ENCODE results near the gene NACC2. TPM values are rescaled to one million over a fixed set of nuclear protein-coding genes. Genes with fewer than 3 reads are reported as not detected.

Gene NACC2
- polyA plus RNA-seq, 1 of the 3 experiments (the other 2 are of a cell fraction), result 22.1 TPM

GRCh38 chr9:136001231-136001630 is 93.9 kb downstream of the NACC2 start:
- no peak for DNase-seq
- Histone ChIP-seq H3K36me3 (replicated peaks in 1 of 2; ENCODE audit: control insufficient read depth in 1 of 2, insufficient read depth in 2 of 2, low read length in 1 of 2) (no peaks in the 10 kb centered on the region), H3K27ac (ENCODE audit: low read depth in 2 of 2, low read length in 1 of 2) (no peak overlapping the region), H3K4me2 (no peak overlapping the region), H3K9ac (no peak overlapping the region), H3K9me3 (no peaks in the 10 kb centered on the region), H3K79me2 (ENCODE audit: insufficient read depth) (no peaks in the 10 kb centered on the region), H2AFZ (ENCODE audit: low read depth) (no peak overlapping the region), H3K4me1 (ENCODE audit: control insufficient read depth in 1 of 2, insufficient read depth in 2 of 2, low read depth in 1 of 2, low read length in 1 of 2) (peaks cover 0 to 31% of the 10 kb centered on the region in 2 experiments; a peak in 1 of 4 replicates), H3K27me3 (ENCODE audit: insufficient read depth) (no peaks in the 10 kb centered on the region), H4K20me1 (ENCODE audit: insufficient read depth) (no peaks in the 10 kb centered on the region), H3K9me2 (no peaks in the 10 kb centered on the region), H3F3A (replicated peaks; ENCODE audit: insufficient read depth) (no peaks in the 10 kb centered on the region), H3K4me3 (ENCODE audit: low read depth in 2 of 2, low read length in 1 of 2) (no peak overlapping the region)
- no peak for TF ChIP-seq RAD21 (IDR thresholded peaks at IDR 0.05; ENCODE audit: low read length)
- TF ChIP-seq MXI1 (IDR thresholded peaks at IDR 0.05; ENCODE audit: low read depth, low read length), result no peak
- TF ChIP-seq IRF3 (IDR thresholded peaks at IDR 0.05; ENCODE audit: low read depth, low read length), result no peak
- TF ChIP-seq PBX3 (IDR thresholded peaks at IDR 0.05), result no peak
- TF ChIP-seq TCF12 (IDR thresholded peaks at IDR 0.05), result no peak
- TF ChIP-seq REST (IDR thresholded peaks at IDR 0.05; ENCODE audit: low read depth, low read length), result no peak
- TF ChIP-seq TAF1 (IDR thresholded peaks at IDR 0.05; ENCODE audit: borderline replicate concordance, low read depth, low read length), result no peak
- TF ChIP-seq RXRA (IDR thresholded peaks at IDR 0.05; ENCODE audit: borderline replicate concordance, low read depth), result no peak
- TF ChIP-seq TEAD4 (IDR thresholded peaks at IDR 0.05; ENCODE audit: borderline replicate concordance, insufficient read depth), result no peak
- TF ChIP-seq GABPA (IDR thresholded peaks at IDR 0.05; ENCODE audit: low read depth), result no peak
- TF ChIP-seq NRF1 (IDR thresholded peaks at IDR 0.05; ENCODE audit: low read depth, low read length), result no peak
- TF ChIP-seq USF2 (IDR thresholded peaks at IDR 0.05; ENCODE audit: borderline replicate concordance, low read depth, low read length), result no peak
- 73% methylated on average over 15 of the region's 18 CpGs for WGBS (ENCODE audit: low lambda C conversion rate)
- ChIA-PET CTCF (interaction anchor here (1.1 to 1.4 kb wide), 2 partner anchors 33 to 121 kb away, joined by 4 to 5 read pairs; no protein-coding TSS in a partner anchor), POLR2A (no interaction called here)
